Neural progenitor cell (in vitro differentiated cells): ENCODE measurements around the gene SCN1B. TPM values are rescaled to one million over a fixed set of nuclear protein-coding genes. Genes with fewer than 3 reads are reported as not detected.

Source experiments
- DNase-seq: peaks from one replicate; pipeline ENCODE4 v3.0.0-alpha.2; 2016; ENCODE audit warnings: low spot score
- H2AFZ ChIP-seq: fragments of 200-600 bp; sonication (generic); replicated peaks from 2 replicates; pipeline ENCODE4 v1.6.1; 2016; ENCODE audit warnings: antibody characterized with exemption
- H3F3A ChIP-seq: fragments of 200-600 bp; sonication (generic); 2 replicates; pipeline ENCODE4 v1.6.1; 2016; ENCODE audit warnings: antibody characterized with exemption, low read depth
- H3K27ac ChIP-seq: fragments of 200-600 bp; sonication (generic); 2 replicates; pipeline ENCODE4 v1.5.1; 2016; ENCODE audit warnings: mild to moderate bottlenecking
- H3K27me3 ChIP-seq: fragments of 200-600 bp; sonication (generic); 2 replicates; pipeline ENCODE4 v1.6.1; 2016; ENCODE audit warnings: mild to moderate bottlenecking, moderate library complexity
- H3K36me3 ChIP-seq: fragments of 200-600 bp; sonication (generic); 2 replicates; pipeline ENCODE4 v1.5.1; 2016
- H3K4me1 ChIP-seq: fragments of 200-600 bp; sonication (generic); 2 replicates; pipeline ENCODE4 v1.6.1; 2016; ENCODE audit warnings: mixed run types
- H3K4me2 ChIP-seq: fragments of 200-600 bp; sonication (generic); 2 replicates; pipeline ENCODE4 v1.6.1; 2016
- H3K4me3 ChIP-seq: fragments of 200-600 bp; sonication (generic); 2 replicates; pipeline ENCODE4 v1.5.1; 2016
- H3K79me2 ChIP-seq: fragments of 200-600 bp; sonication (generic); 2 replicates; pipeline ENCODE4 v1.6.1; 2016; ENCODE audit warnings: low read depth
- H3K9ac ChIP-seq: fragments of 200-600 bp; sonication (generic); 2 replicates; pipeline ENCODE4 v1.6.1; 2016
- H3K9me3 ChIP-seq: fragments of 200-600 bp; sonication (generic); 2 replicates; pipeline ENCODE4 v1.5.1; 2016; ENCODE audit warnings: low read depth
- H4K20me1 ChIP-seq: fragments of 200-600 bp; sonication (generic); 2 replicates; pipeline ENCODE4 v1.6.1; 2016; ENCODE audit warnings: low read depth
- H3K27ac Mint-ChIP-seq: 3 replicates; pipeline ENCODE4 v1.8.0; 2021; ENCODE audit warnings: mixed read lengths
- H3K27me3 Mint-ChIP-seq: 2 replicates; pipeline ENCODE4 v1.8.0; 2022; ENCODE audit warnings: low read depth, mild to moderate bottlenecking, inconsistent platforms, moderate library complexity, mixed read lengths; ENCODE audit not compliant: insufficient read depth
- H3K36me3 Mint-ChIP-seq: 3 replicates; pipeline ENCODE4 v1.8.0; 2021; ENCODE audit warnings: mixed read lengths
- H3K4me1 Mint-ChIP-seq: 3 replicates; pipeline ENCODE4 v1.8.0; 2021; ENCODE audit warnings: mixed read lengths
- H3K4me3 Mint-ChIP-seq: 3 replicates; pipeline ENCODE4 v1.8.0; 2021; ENCODE audit warnings: mild to moderate bottlenecking, moderate library complexity, mixed read lengths
- H3K9me3 Mint-ChIP-seq: 3 replicates; pipeline ENCODE4 v1.8.0; 2020; ENCODE audit warnings: mixed read lengths
- CTCF ChIP-seq: fragments of 200-600 bp; sonication (generic); IDR thresholded peaks from 2 replicates; pipeline ENCODE4 v1.5.1; 2017; ENCODE audit warnings: antibody characterized with exemption, mild to moderate bottlenecking
- EZH2 ChIP-seq: fragments of 200-600 bp; sonication (generic); IDR thresholded peaks from 2 replicates; pipeline ENCODE4 v1.6.1; 2017; ENCODE audit warnings: antibody characterized with exemption, mild to moderate bottlenecking, moderate library complexity
- EZH2phosphoT487 ChIP-seq: fragments of 200-600 bp; sonication (generic); IDR thresholded peaks from 2 replicates; pipeline ENCODE4 v1.6.1; 2017; ENCODE audit warnings: antibody characterized with exemption
- total RNA-seq: library from RNA; depleted of rRNA; stranded (reverse); fragments of >200 nt; gene quantifications from 2 replicates; pipeline ENCODE4 v1.2.3, GENCODE V29; 2015; ENCODE audit warnings: low replicate concordance

SCN1B gene
- total RNA-seq, 1 donor from 2014 or later = 2.2 TPM

GRCh38 chr19:35052599-35053190, 22.4 kb downstream of the SCN1B start:
- TF ChIP-seq EZH2 (no peak), CTCF (no peak), EZH2phosphoT487 (no peak)
- H3K27ac Mint-ChIP-seq = no peak overlapping the region
- H3K9me3 ChIP-seq = no peaks in the 10 kb centered on the region
- no peaks in the 10 kb centered on the region for H3K27me3 ChIP-seq
- H3K9ac ChIP-seq = no peak overlapping the region
- H3K4me3 ChIP-seq = no peak overlapping the region
- no peaks in the 10 kb centered on the region for H3K9me3 Mint-ChIP-seq
- H3K27me3 Mint-ChIP-seq = peaks cover 11% of the 10 kb centered on the region
- H3F3A ChIP-seq = peaks cover 9% of the 10 kb centered on the region
- H3K27ac ChIP-seq = no peak overlapping the region
- H4K20me1 ChIP-seq = no peaks in the 10 kb centered on the region
- peaks cover 8% of the 10 kb centered on the region for H3K4me1 Mint-ChIP-seq
- H3K4me3 Mint-ChIP-seq = no peak overlapping the region
- H3K4me2 ChIP-seq = no peak overlapping the region
- H3K79me2 ChIP-seq = no peaks in the 10 kb centered on the region
- H2AFZ ChIP-seq = no peak overlapping the region
- H3K4me1 ChIP-seq = peaks cover 11% of the 10 kb centered on the region
- DNase-seq = no peak
- H3K36me3 ChIP-seq = no peaks in the 10 kb centered on the region
- no peaks in the 10 kb centered on the region for H3K36me3 Mint-ChIP-seq

GRCh38 chr19:35053667-35054293, 23.5 kb downstream of the SCN1B start:
- H3K27ac ChIP-seq = no peak overlapping the region
- no peaks in the 10 kb centered on the region for H3K79me2 ChIP-seq
- no peak overlapping the region for H3K4me3 ChIP-seq
- H3K36me3 ChIP-seq = no peaks in the 10 kb centered on the region
- peaks cover 11% of the 10 kb centered on the region for H3K4me1 ChIP-seq
- Mint-ChIP-seq H3K4me3 (no peak overlapping the region), H3K27me3 (peaks cover 11% of the 10 kb centered on the region), H3K4me1 (peaks cover 6% of the 10 kb centered on the region), H3K27ac (no peak overlapping the region), H3K36me3 (no peaks in the 10 kb centered on the region), H3K9me3 (no peaks in the 10 kb centered on the region)
- no peaks in the 10 kb centered on the region for H4K20me1 ChIP-seq
- H3K9me3 ChIP-seq = no peaks in the 10 kb centered on the region
- no peak overlapping the region for H2AFZ ChIP-seq
- no peak overlapping the region for H3K9ac ChIP-seq
- TF ChIP-seq CTCF (no peak), EZH2phosphoT487 (no peak), EZH2 (no peak)
- no peaks in the 10 kb centered on the region for H3K27me3 ChIP-seq
- no peak overlapping the region for H3K4me2 ChIP-seq
- DNase-seq = no peak
- H3F3A ChIP-seq = peaks cover 9% of the 10 kb centered on the region

- Histone ChIP-seq H3K4me3 (no peak overlapping the region), H3K79me2 (no peaks in the 10 kb centered on the region), H3K9ac (no peak overlapping the region), H4K20me1 (no peaks in the 10 kb centered on the region), H3K9me3 (no peaks in the 10 kb centered on the region), H3K4me1 (peaks cover 6% of the 10 kb centered on the region), H2AFZ (no peak overlapping the region), H3K27me3 (no peaks in the 10 kb centered on the region), H3K36me3 (no peaks in the 10 kb centered on the region), H3K27ac (no peak overlapping the region), H3F3A (peaks cover 9% of the 10 kb centered on the region), H3K4me2 (no peak overlapping the region)
- no peaks in the 10 kb centered on the region for H3K9me3 Mint-ChIP-seq
- DNase-seq = no peak
- H3K27me3 Mint-ChIP-seq = peaks cover 11% of the 10 kb centered on the region
- peaks cover 5% of the 10 kb centered on the region for H3K4me1 Mint-ChIP-seq
- H3K36me3 Mint-ChIP-seq = no peaks in the 10 kb centered on the region
- TF ChIP-seq EZH2phosphoT487 (no peak), EZH2 (no peak), CTCF (no peak)
- no peak overlapping the region for H3K4me3 Mint-ChIP-seq
- no peak overlapping the region for H3K27ac Mint-ChIP-seq
These were observed 24.4 kb downstream of the SCN1B start for GRCh38 chr19:35054626-35055025.
